ENCODE measurements around the gene TRMT2B. TPM values are rescaled to one million over a fixed set of nuclear protein-coding genes. Genes with fewer than 3 reads are reported as not detected.
"Not testable (repeated sequence)": the region's sequence is repeated elsewhere in the genome, so short reads cannot be mapped to it uniquely, and the experiment has no call there.

The TRMT2B gene
- total and polyA plus RNA-seq, 8 donors, result 5.3 to 33.5 (median 13.2) TPM

GRCh38 chrX:101022020-101022419, 29.9 kb downstream of the TRMT2B start:
- no peaks in the 10 kb centered on the region for H3K4me1 ChIP-seq
- peaks cover 22 to 74% (median 67%) of the 10 kb centered on the region in 4 donors for H3K36me3 ChIP-seq
- WGBS, 5 donors, result 90 to 100% (median 100%) methylated on average over 3 of the region's 3 CpGs
- H3K27me3 ChIP-seq, result no peaks in the 10 kb centered on the region
- H3K4me3 ChIP-seq, result no peak overlapping the region
- no peak for TF ChIP-seq EP300 (IDR thresholded peaks at IDR 0.05)
- no peak for TF ChIP-seq CTCF (IDR thresholded peaks at IDR 0.05)
- no peak for TF ChIP-seq POLR2AphosphoS5 (IDR thresholded peaks at IDR 0.05)
- TF ChIP-seq POLR2A (IDR thresholded peaks at IDR 0.05), result no peak
- intact Hi-C loops (cut with DNase I; ENCODE audit: low total_unique reads), result no loop called here
- no peaks in the 10 kb centered on the region for H3K9me3 ChIP-seq
- H3K27ac ChIP-seq, result no peak overlapping the region
- DNase-seq, result no peak

GRCh38 chrX:101012031-101012430, 39.9 kb downstream of the TRMT2B start:
- H3K4me3 ChIP-seq; intact Hi-C loops (cut with DNase I; ENCODE audit: low total_unique reads); H3K27ac ChIP-seq; H3K9me3 ChIP-seq; H3K4me1 ChIP-seq; H3K27me3 ChIP-seq; DNase-seq: not testable (repeated sequence)
- WGBS, 5 donors, result 82 to 100% (median 88%) methylated on average over 1 of the region's 1 CpG; no CpG with 5 or more reads in 2 of the 5 donors
- H3K36me3 ChIP-seq, result peaks cover 4 to 94% (median 89%) of the 10 kb centered on the region in 4 donors

GRCh38 chrX:101009090-101009489, 42.8 kb downstream of the TRMT2B start:
- TF ChIP-seq EP300 (IDR thresholded peaks at IDR 0.05) (no peak), CTCF (IDR thresholded peaks at IDR 0.05) (no peak), POLR2A (IDR thresholded peaks at IDR 0.05) (no peak)
- Histone ChIP-seq H3K4me1 (no peaks in the 10 kb centered on the region), H3K27me3 (no peaks in the 10 kb centered on the region), H3K27ac (no peak overlapping the region), H3K36me3 (peaks cover 4 to 77% (median 73%) of the 10 kb centered on the region in 4 donors), H3K9me3 (no peaks in the 10 kb centered on the region), H3K4me3 (no peak overlapping the region)
- intact Hi-C loops (cut with DNase I; ENCODE audit: low total_unique reads), result no loop called here
- no peak for DNase-seq

- no peaks in the 10 kb centered on the region for H3K4me1 ChIP-seq
- peaks cover 0 to 29% (median 24%) of the 10 kb centered on the region in 4 donors for H3K36me3 ChIP-seq
- H3K9me3 ChIP-seq, result no peaks in the 10 kb centered on the region
- TF ChIP-seq POLR2A (IDR thresholded peaks at IDR 0.05) (no peak), CTCF (IDR thresholded peaks at IDR 0.05) (no peak), POLR2AphosphoS5 (IDR thresholded peaks at IDR 0.05) (no peak), EP300 (IDR thresholded peaks at IDR 0.05) (no peak)
- WGBS, 5 donors, result 83 to 97% (median 92%) methylated on average over 2 of the region's 2 CpGs
- DNase-seq, result no peak
- intact Hi-C loops (cut with DNase I; ENCODE audit: low total_unique reads), result no loop called here
- H3K27me3 ChIP-seq, result no peaks in the 10 kb centered on the region
- no peak overlapping the region for H3K27ac ChIP-seq
- no peak overlapping the region for H3K4me3 ChIP-seq
Observed at GRCh38 chrX:100999451-100999850, 52.5 kb downstream of the TRMT2B start.

GRCh38 chrX:100995469-100995868, 56.4 kb downstream of the TRMT2B start:
- intact Hi-C loops (cut with DNase I; ENCODE audit: low total_unique reads), result no loop called here
- Histone ChIP-seq H3K9me3 (no peaks in the 10 kb centered on the region), H3K36me3 (peaks cover 0 to 7% (median 5%) of the 10 kb centered on the region in 4 donors), H3K27me3 (no peaks in the 10 kb centered on the region), H3K27ac (no peak overlapping the region), H3K4me1 (no peaks in the 10 kb centered on the region), H3K4me3 (no peak overlapping the region)
- 68 to 100% (median 88%) methylated on average over 1 to 5 of the region's 5 CpGs for WGBS, 5 donors
- DNase-seq, result no peak
- TF ChIP-seq EP300 (IDR thresholded peaks at IDR 0.05) (no peak), POLR2A (IDR thresholded peaks at IDR 0.05) (no peak), POLR2AphosphoS5 (IDR thresholded peaks at IDR 0.05) (no peak), CTCF (IDR thresholded peaks at IDR 0.05) (no peak)
